ENCODE data around the gene ACVR1B.
A peak's percentile ranks its signal among the peaks of the same experiment; 100 is the strongest.

The ACVR1B gene

DNA sequence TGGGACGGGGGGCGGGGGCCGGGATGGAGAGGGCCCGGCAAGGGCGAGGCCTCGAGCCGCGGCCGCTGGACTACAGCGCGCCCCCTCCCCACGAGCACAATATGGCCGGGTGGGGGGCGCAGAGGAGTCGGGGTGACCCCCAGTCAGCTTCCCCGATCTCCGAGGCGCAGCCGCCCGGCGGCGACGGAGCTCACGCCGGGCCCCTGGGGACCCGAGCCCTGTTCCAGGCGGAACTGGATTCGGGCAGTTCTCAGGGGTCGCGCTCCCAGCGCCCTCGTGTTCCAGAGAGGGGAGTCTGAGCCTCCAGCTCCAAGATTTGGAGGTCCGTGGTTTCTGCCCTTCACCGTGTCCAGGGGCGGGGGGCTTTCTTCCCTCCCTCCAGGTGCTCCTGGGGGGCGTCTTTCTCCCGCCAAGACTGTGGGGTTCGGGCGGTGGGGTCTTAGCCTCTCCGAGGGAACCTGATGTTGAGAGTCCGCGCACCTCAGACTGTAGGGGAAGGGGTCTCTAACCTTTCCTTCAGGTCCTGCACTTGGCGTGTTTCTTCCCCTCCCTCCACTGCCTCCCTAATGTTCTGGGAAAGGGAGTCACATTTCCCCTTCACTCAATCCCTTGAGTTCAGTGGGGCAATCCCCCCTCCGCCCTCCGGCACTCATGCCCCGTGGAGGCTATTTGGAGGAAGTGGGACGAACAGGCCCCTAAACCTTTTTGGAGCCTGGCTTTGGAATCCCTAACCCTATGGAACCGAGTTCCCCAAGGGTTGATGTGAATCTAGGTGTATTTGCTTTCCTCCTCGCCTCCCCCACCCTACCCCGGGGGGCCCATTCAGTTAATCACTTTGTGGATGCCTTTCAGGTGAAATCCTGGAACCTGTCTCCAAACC, 584 bp downstream of the ACVR1B start:
- peak overlapping the region; percentile 92 for H3K4me3 ChIP-seq
- peaks cover 66% of the 10 kb centered on the region for H3K4me1 ChIP-seq
- no peaks in the 10 kb centered on the region for H3K9me3 ChIP-seq
- H3K4me2 ChIP-seq = peak overlapping the region; percentile 91
- H4K20me1 ChIP-seq = peaks cover 45% of the 10 kb centered on the region
- no peak for TF ChIP-seq Cebpa-rat (IDR thresholded peaks at IDR 0.05)
- H3K27ac ChIP-seq = peak overlapping the region; percentile 95
- peaks cover 10% of the 10 kb centered on the region; the same call in 1 of the 2 replicates for H3K36me3 ChIP-seq
- H3K9ac ChIP-seq = peak overlapping the region; percentile 94
- H3K27me3 ChIP-seq = no peaks in the 10 kb centered on the region

DNA sequence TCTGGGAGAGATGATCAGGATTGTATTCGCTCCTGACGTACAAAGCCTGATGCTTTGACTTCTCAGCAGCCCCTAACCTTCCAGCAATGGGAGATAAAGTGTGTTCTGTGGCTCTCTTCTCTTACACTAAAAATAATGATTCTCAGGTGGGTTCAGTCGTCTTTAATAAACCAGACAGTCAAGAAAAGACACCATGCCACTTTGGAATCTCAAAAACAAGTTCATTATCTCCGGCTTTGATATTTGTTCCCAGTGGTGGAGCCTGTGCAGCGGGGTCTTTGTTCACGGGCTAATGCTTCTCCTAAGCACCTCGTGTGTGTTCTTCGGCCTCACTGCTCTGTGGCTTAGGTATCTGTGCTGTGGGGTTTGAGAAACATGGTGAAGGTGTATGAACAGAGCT, 1.6 kb downstream of the ACVR1B start:
- H4K20me1 ChIP-seq = peaks cover 55% of the 10 kb centered on the region
- peak overlapping the region; percentile 39; the same call in 1 of the 2 replicates for H3K9ac ChIP-seq
- no peaks in the 10 kb centered on the region for H3K9me3 ChIP-seq
- H3K27me3 ChIP-seq = no peaks in the 10 kb centered on the region
- H3K4me1 ChIP-seq = peaks cover 59% of the 10 kb centered on the region
- H3K27ac ChIP-seq = no peak overlapping the region
- peak overlapping the region; percentile 92 for H3K4me3 ChIP-seq
- TF ChIP-seq Cebpa-rat (IDR thresholded peaks at IDR 0.05) = no peak
- H3K4me2 ChIP-seq = peak overlapping the region; percentile 91
- peaks cover 10% of the 10 kb centered on the region; the same call in 1 of the 2 replicates for H3K36me3 ChIP-seq

DNA sequence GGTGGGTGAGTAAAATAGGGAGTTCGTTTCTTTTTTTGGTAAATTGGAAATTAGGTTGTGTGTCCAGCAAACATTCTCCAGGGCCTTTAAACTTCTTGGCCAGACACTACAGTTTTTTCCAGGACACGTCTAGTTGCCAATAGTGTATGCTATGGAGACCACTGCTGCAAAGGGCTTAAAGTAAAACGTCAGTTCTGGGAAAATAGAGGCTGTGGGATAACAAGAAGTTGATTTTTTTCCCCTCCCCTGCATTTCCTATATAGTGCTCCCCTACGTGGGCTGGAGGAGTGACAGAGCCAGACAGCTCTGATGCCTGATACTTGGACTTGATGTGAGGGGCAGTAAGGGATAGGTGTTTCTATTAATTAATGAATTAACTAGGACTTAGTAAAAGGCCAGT, 2.4 kb downstream of the ACVR1B start:
- Histone ChIP-seq H3K9ac (0 out of 2 replicates have a peak overlapping the region, but pooled peaks have one; percentile 2), H3K4me3 (0 out of 2 replicates have a peak overlapping the region, but pooled peaks have one; percentile 92), H3K36me3 (peaks cover 13% of the 10 kb centered on the region), H3K27ac (no peak overlapping the region), H4K20me1 (peaks cover 63% of the 10 kb centered on the region), H3K4me1 (peaks cover 59% of the 10 kb centered on the region), H3K4me2 (peak overlapping the region; percentile 91), H3K9me3 (no peaks in the 10 kb centered on the region), H3K27me3 (no peaks in the 10 kb centered on the region)
- no peak for TF ChIP-seq Cebpa-rat (IDR thresholded peaks at IDR 0.05)

DNA sequence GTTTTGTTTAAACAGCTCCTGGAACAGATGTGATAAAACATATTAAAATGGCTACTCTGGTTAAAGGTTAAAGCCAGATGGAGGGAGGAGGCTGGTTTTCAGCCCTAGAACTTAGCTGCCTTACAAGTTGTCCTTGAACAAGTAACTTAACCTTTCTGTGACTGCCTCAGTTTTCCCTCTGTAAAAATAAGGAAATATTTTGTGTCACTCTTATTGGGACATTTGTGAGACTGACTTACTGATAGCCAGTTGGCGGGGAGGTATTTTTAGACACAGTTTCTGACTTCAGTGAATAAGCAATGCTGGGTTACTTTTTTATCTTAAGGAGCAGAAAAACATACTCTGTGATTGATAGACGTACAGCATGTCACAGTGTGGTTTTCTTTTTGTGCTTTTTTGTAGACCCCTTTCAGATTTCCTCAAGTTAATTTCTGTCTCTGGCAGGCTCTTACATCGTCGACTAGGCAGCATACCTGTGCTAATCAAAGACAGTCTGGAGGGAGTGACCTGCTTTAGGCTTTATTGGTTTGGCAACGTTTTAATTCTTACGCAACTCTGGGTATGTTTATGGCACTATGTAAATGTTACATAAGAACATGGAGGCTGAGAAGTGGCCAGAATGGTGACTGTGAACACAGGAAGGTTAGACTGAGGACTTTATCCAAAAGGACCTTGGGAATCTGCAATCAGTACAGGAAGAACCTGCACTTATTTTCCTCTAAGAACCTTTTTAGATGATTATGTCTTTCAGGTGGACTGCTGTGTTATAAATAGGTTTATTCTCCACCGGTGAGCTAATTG, 3.3 kb downstream of the ACVR1B start:
- H3K36me3 ChIP-seq = peaks cover 17% of the 10 kb centered on the region
- H3K9me3 ChIP-seq = no peaks in the 10 kb centered on the region
- peak; percentile 80; the same call in 1 of the 2 replicates for TF ChIP-seq Cebpa-rat (IDR thresholded peaks at IDR 0.05)
- H3K27ac ChIP-seq = no peak overlapping the region
- H3K4me1 ChIP-seq = peaks cover 57% of the 10 kb centered on the region
- H3K4me3 ChIP-seq = no peak overlapping the region
- peak overlapping the region; percentile 91 for H3K4me2 ChIP-seq
- H3K27me3 ChIP-seq = no peaks in the 10 kb centered on the region
- peaks cover 68% of the 10 kb centered on the region for H4K20me1 ChIP-seq
- H3K9ac ChIP-seq = no peak overlapping the region

DNA sequence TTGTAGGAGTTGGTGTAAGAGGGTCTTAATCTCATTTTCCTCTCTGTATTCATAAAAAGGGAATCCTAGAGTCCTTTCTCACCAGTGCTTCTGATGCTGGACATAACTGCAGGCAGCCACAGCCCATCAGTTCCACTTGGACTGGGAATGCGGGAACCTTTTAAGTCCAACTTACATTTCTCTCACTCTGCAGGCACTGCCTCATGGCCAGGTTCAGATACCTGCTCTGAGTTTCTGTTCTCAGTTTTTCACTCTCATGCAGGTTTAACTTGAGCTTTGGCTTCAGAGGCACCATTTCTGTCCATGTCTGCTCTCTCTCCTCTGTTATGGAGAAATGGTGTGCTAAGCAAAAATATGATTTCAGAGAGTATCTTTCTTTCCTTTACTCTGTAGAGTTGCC, 4.2 kb downstream of the ACVR1B start:
- Histone ChIP-seq H4K20me1 (peaks cover 72% of the 10 kb centered on the region), H3K27me3 (no peaks in the 10 kb centered on the region), H3K4me2 (no peak overlapping the region), H3K9ac (no peak overlapping the region), H3K36me3 (peaks cover 26% of the 10 kb centered on the region), H3K27ac (no peak overlapping the region), H3K9me3 (no peaks in the 10 kb centered on the region), H3K4me3 (no peak overlapping the region), H3K4me1 (peaks cover 47% of the 10 kb centered on the region)
- no peak for TF ChIP-seq Cebpa-rat (IDR thresholded peaks at IDR 0.05)

DNA sequence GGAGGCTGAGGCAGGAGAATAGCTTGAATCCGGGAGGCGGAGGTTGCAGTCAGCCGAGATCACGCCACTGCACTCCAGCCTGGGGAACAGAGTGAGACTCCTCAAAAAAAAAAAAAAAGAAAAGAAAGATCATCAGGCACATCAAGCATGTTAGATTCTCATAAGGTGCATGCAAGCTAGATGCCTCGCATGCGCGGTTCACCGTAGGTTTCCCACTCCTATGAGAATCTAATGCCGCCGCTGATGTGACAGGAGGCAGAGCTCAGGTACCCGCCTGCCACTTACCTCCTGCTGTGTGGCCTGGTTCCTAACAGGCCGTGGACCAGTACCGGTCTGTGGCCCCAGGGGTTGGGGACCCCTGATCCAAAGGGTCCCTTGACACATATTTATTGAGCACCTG, 7.0 kb downstream of the ACVR1B start:
- TF ChIP-seq Cebpa-rat (IDR thresholded peaks at IDR 0.05) = no peak
- H3K27me3 ChIP-seq = no peaks in the 10 kb centered on the region
- peaks cover 92% of the 10 kb centered on the region for H4K20me1 ChIP-seq
- H3K4me2 ChIP-seq = peak overlapping the region; percentile 59
- H3K36me3 ChIP-seq = peaks cover 31% of the 10 kb centered on the region
- no peak overlapping the region for H3K9ac ChIP-seq
- no peak overlapping the region for H3K4me3 ChIP-seq
- peaks cover 41% of the 10 kb centered on the region for H3K4me1 ChIP-seq
- no peak overlapping the region for H3K27ac ChIP-seq
- H3K9me3 ChIP-seq = peaks cover 5% of the 10 kb centered on the region; the same call in 1 of the 2 replicates

DNA sequence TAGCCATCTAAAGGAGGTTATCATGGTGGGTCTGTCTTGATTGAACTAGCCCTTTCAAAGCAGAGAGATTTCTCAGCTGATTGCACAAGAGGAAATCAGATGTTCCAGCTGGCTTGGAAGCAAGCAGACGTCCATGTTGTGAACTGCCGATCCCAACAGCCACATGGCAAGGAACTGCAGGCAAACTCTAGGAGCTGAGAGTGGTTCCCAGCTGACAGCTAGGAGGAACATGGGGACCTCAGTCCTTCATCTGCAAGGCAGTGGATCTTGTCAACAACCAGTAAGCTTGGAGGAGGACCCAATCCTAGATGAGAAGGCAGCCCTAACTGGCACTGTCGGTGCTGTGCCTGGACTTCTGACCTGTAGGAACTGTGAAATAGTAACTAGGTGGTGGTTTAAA, 7.7 kb downstream of the ACVR1B start:
- TF ChIP-seq Cebpa-rat (IDR thresholded peaks at IDR 0.05) = no peak; the same call in 1 of the 2 replicates
- Histone ChIP-seq H3K4me3 (no peak overlapping the region), H4K20me1 (peaks cover 85% of the 10 kb centered on the region), H3K4me2 (peak overlapping the region; percentile 59), H3K9me3 (peaks cover 12% of the 10 kb centered on the region; the same call in 1 of the 2 replicates), H3K27ac (no peak overlapping the region), H3K36me3 (peaks cover 35% of the 10 kb centered on the region), H3K9ac (no peak overlapping the region), H3K27me3 (no peaks in the 10 kb centered on the region), H3K4me1 (peaks cover 34% of the 10 kb centered on the region)

DNA sequence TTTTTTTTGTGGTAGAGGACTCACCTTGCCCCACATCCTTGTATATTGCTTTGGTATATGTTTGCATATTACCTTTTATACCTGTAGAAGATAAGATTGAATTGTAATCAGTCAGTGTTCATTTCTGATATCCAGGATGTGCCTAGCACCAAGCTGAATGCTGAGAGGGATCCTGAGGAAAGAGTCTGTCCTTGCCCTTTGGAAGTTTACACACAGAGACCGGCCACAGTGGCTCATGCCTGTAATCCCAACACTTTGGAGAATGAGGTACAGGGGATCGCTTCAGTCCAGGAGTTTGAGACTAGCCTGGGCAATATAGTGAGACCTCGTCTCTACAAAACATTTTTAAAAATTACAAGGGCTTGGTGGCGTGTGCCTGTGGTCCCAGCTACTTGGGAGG, 8.4 kb downstream of the ACVR1B start:
- Histone ChIP-seq H3K4me3 (no peak overlapping the region), H3K4me1 (peaks cover 27% of the 10 kb centered on the region), H3K9me3 (peaks cover 12% of the 10 kb centered on the region; the same call in 1 of the 2 replicates), H3K9ac (no peak overlapping the region), H4K20me1 (peaks cover 82% of the 10 kb centered on the region), H3K4me2 (no peak overlapping the region), H3K27ac (no peak overlapping the region), H3K36me3 (peaks cover 35% of the 10 kb centered on the region), H3K27me3 (no peaks in the 10 kb centered on the region)
- TF ChIP-seq Cebpa-rat (IDR thresholded peaks at IDR 0.05) = no peak

DNA sequence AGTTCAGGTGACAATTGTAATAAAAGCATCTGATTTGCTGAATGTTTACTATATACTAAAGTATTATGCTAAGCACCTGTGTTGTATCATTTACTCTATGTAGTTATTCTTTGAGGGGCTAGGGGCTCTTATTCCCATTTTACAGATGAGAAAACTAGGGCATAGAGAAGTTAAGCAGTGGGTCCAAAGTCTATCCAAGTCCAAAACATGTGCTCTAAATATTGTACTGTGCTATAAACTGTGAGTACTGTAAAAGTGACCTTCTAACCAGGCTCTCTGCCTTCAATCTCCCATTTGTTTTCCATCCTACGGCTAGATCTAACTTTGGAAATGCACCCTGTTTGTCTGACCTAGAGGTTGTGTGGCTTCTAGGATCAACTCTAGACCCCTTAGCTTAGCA, 9.0 kb downstream of the ACVR1B start:
- H3K9ac ChIP-seq = no peak overlapping the region
- no peak overlapping the region for H3K4me3 ChIP-seq
- no peaks in the 10 kb centered on the region for H3K27me3 ChIP-seq
- no peak for TF ChIP-seq Cebpa-rat (IDR thresholded peaks at IDR 0.05)
- H3K4me2 ChIP-seq = no peak overlapping the region
- H4K20me1 ChIP-seq = peaks cover 82% of the 10 kb centered on the region
- H3K27ac ChIP-seq = no peak overlapping the region
- peaks cover 22% of the 10 kb centered on the region for H3K4me1 ChIP-seq
- peaks cover 37% of the 10 kb centered on the region for H3K36me3 ChIP-seq
- H3K9me3 ChIP-seq = peaks cover 12% of the 10 kb centered on the region; the same call in 1 of the 2 replicates
